NCI-H146 treated with DMSO at 0.1 percent for 48 hours (cell line): ENCODE measurements around the gene CREM.
A peak's percentile ranks its signal among the peaks of the same experiment; 100 is the strongest.
"Not testable (repeated sequence)": the region's sequence is repeated elsewhere in the genome, so short reads cannot be mapped to it uniquely, and the experiment has no call there.

Experiments used
- DNase-seq: peaks from one replicate; lab custom pipeline; 2025; ENCODE audit not compliant: unreplicated experiment; lab: John Stamatoyannopoulos, UW

Gene CREM

GRCh38 chr10:35192645-35193249 lies 66.1 kb downstream of the CREM start:
- no peak for DNase-seq

GRCh38 chr10:35194471-35194870 lies 67.8 kb downstream of the CREM start:
- DNase-seq = no peak

DNA sequence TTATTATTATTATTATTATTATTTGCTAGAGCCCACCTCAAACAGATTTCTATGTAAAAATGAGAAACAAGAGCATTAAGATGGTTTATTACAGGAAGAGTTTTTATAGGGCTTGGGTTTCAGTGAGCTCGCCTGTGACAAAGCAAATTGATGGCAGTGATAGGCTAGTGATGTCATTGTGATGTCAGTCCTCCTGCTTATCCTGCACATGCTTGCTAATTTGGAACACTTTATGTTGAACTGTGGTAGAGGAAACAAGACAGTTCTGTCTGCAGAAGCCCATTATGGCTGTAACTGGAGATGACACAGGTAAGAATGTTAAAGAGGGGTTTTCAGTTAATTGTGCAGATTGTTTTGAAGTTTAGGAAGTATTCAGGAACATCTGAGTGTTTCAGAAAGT lies 68.3 kb downstream of the CREM start:
- DNase-seq = peak; percentile 14

GRCh38 chr10:35195361-35196306 lies 69.0 kb downstream of the CREM start:
- DNase-seq = peak; percentile 87

DNA sequence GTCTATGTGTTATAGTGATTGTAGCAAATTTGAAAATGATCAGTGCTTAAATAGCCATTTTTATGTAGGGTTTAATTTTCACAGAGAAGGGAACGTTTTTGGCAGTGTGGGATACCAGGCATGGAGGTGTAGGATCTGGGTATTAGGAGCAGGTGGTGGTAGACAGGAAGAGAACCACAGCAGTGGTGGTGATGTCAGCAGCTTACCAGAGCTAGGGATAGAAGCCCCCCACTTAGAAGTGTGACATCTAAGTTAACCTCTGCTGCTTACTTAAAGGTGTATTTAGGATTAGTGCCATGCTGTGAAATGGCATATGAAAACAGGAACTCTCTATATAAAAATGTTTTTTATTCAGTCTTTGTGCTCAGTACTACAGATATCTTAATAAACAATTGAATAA lies 73.8 kb downstream of the CREM start:
- no peak for DNase-seq

DNA sequence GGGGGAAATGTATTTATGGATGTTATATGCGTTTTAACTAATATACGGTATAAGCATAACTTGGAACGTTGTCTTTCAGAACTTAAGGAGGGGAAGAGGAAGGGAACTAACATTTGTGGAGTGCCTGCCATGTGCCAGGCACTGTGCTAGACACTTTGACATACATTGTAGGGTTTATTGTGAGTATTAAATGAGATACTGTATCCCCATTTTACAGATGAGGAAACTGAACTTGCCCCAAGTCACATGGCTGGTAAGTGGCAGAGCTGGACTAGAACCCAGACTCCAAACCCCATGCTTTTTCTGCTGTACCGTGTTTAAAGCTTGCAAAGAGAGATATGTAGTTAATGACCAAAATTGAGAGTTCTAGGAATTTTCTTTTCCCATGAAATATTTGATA lies 74.6 kb downstream of the CREM start:
- DNase-seq = no peak

- DNase-seq = no peak
Observed at GRCh38 chr10:35202050-35202449, 75.4 kb downstream of the CREM start.

- peak; percentile 10 for DNase-seq
Observed at GRCh38 chr10:35203745-35204144, 77.1 kb downstream of the CREM start.

DNA sequence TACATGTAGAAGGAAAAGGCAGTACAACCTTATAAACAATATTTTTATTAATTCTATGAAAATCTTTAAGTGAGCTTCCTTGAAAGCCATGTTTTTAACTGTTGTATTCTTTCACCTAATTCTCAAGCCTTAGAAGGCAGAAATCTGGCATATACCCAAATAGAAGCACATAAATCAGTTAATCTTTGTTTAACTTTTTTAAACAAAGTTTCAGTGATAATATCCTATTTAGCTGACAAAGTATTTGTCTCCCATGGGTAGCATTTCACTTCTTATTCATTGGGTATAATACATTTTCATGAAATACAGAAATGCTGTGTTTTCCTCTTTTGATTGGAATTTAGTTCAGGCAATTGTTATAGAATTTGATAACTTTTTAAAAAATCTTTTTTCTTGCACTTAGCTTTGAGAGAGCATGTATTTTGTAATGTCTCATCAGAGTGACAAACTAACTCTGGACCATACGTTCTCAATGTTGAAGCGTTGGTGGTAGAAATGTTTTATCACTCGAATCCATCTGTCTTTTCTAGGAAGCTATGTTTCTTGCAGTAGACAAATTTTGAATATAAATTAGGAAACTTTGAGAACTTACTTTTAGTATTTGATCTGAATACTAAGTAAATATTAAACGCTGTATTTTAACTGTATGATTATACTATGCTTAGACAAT lies 78.1 kb downstream of the CREM start:
- DNase-seq = no peak

DNA sequence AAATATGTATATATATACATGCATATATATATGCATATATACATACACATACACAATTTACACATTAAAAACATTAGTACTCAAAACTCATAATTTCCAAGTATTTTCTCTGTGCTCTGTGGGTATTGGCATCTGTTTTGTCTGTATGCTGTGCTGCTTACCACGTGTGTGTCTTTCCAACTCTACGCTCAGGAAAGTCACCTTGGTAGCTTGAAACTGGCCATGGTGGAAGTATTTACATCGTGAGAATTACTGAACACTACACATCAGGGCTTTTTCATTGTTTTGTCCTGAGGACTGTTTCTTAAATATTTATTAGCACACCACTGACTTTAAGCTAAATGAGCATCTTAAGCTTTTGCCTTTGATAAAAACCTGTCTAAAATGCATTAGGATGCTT lies 79.6 kb downstream of the CREM start:
- DNase-seq = no peak

GRCh38 chr10:35208536-35208935 lies 81.9 kb downstream of the CREM start:
- no peak for DNase-seq

DNA sequence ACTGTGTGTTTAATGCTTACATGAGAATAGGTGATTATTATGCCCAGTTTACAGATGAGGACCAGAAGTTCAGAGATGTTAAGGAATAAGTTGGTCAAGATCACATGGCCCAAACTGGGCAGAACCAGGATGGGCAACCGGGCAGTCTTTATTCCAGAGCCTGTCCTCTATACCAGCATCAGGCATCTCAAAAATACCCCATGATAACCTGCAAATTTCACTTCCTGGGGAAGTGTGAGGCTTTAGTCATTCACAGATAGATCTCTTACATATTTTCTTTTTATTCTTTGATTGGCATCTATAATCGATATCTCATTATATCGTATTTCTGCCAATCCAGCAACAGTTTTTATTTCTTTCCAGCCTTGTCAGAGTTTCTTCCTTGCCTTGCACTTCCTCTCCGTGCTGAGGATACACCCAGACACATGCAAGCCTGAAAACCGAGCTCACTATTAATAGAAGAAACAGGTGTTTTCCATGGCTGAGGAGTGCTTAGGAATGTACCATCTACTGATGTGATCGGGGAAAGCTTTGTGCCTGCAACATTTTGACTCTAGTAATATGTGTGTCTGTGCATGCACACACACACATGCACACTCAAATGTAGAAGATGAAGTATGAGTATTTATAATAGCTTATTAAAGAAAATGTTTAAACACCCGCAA lies 82.4 kb downstream of the CREM start:
- DNase-seq = no peak

GRCh38 chr10:35210961-35211360 lies 84.3 kb downstream of the CREM start:
- DNase-seq = no peak

DNA sequence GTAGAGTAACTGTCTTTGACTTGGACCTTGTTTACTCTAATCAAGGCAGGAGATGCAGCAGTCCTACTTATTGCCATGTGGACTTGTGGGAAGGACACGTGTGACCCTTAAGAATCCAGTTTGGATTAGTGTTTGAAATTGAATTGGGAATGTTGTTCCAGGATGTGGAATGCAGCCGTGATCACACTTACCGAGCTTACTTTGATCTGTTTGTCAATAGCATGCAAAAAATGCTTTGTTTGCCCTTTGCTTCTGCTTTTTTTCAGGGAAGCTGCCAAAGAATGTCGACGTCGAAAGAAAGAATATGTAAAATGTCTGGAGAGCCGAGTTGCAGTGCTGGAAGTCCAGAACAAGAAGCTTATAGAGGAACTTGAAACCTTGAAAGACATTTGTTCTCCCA lies 84.7 kb downstream of the CREM start:
- DNase-seq = no peak

DNA sequence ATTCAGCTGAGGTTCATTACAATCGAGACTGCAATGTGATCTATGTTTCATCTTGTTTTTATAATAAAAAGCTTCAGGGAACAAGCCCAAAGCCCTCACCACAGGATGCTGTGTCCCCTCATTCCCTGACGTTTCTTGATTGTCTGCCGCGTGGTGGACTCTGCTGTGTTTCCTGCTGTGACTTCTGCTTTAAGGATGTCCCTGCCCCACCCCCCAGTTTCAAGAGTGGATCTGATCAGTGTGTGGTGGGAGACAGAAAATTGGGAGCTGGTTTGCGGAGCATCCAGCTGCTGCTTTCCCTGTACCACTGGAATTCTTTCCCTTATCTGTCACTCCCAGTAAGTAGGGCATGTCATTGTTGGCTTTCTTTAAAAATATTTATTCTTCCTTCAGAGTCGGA lies 86.2 kb downstream of the CREM start:
- no peak for DNase-seq

GRCh38 chr10:35213699-35214098 lies 87.1 kb downstream of the CREM start:
- no peak for DNase-seq

- DNase-seq = no peak
Observed at GRCh38 chr10:35214607-35215020, 88.0 kb downstream of the CREM start.

DNA sequence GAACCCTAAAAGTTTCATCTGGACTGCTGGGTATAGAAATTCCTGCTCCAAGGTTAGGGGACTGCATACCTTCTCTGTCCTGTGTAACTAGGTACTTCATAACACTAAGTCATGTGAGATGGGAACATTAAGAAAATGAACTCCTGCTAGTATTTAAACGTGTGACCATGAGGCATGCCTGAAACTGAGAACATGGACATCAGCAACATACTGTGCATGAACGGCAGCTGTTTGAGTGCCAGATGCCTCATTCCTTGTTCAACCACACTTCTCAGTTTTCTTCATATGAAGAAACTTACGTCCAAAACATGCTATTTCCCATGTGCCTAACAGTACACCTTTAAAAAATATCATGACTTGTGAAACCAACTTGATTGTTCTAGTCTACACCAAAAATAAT lies 88.5 kb downstream of the CREM start:
- no peak for DNase-seq

- DNase-seq = no peak
Observed at GRCh38 chr10:35216303-35216905, 89.8 kb downstream of the CREM start.

GRCh38 chr10:35216956-35217355 lies 90.3 kb downstream of the CREM start:
- DNase-seq = not testable (repeated sequence)

DNA sequence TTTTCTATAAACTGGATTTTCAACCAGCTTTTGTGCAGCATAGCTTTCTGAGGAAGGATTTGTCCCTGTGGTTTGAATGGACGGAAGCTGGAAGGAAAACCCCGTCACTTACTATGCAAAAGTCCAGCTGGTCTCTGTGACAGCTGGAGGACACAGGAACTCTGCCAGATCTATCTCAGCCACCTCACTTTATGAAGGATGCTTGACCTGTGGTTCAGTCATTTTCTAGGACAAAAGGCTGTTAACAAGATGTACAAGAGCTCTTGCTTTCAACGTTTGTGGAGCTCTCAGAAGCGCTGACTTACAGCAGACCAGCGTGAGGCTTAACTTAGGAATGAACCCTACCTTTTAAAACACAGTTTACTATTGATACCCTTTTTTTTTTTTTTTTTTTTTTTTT lies 90.8 kb downstream of the CREM start:
- no peak for DNase-seq
